HG03460 (cell line): Measurements from ENCODE around the gene MED13L.
"Not testable (repeated sequence)": the region's sequence is repeated elsewhere in the genome, so short reads cannot be mapped to it uniquely, and the experiment has no call there.

ENCODE experiments used
- ATAC-seq: cut with Tn5 transposase; IDR thresholded peaks from one replicate; pipeline ENCODE4 v1.9.1; 2021; ENCODE audit not compliant: unreplicated experiment

The MED13L gene

DNA sequence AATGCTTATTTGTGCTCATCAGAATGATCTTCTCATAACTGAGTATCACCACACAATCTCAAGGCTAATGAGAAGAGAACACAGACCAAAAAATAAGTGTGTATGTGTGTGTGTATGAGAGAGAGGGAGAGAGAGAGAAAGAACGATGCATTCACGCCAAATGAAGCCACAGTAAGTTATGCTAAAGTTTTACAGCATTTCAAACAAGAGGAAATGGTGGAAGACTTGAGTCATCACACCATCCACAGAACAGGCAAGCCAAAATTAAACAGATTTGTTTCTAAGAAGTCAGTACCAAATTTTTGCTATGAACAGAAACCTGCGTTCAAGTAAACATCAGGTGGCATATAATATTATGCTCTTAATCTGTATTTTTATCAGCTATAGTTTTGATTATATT is 141.2 kb downstream of the MED13L start:
- no peak for ATAC-seq

GRCh38 chr12:116135209-116135930 is 142.1 kb downstream of the MED13L start:
- no peak for ATAC-seq

GRCh38 chr12:116133636-116134214 is 143.8 kb downstream of the MED13L start:
- ATAC-seq = no peak

DNA sequence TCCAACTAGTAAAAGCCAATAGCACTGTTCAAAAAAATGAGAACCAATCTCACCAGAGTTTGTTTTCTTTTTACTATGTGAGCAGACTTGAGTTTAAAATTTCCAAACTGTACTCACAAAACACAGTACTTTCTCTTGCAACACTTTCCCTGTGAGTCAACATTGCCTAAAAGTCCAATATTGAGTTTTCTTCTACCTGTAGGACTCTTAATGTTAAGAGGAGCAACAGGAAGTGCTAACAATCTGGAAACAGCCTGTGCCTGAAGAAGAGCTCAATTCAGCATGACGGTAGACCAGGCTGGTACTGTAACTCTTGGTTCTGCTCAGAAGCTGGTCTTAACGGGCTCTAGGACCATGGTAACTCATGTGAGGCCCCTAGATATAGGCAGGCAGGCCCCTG is 144.3 kb downstream of the MED13L start:
- ATAC-seq = no peak

- ATAC-seq = not testable (repeated sequence)
These were observed 145.5 kb downstream of the MED13L start for GRCh38 chr12:116131987-116132386.

- ATAC-seq = no peak
These were observed 146.3 kb downstream of the MED13L start for GRCh38 chr12:116131176-116131575.

GRCh38 chr12:116130431-116130830 is 147.1 kb downstream of the MED13L start:
- no peak for ATAC-seq

- ATAC-seq = no peak
These were observed 148.7 kb downstream of the MED13L start for GRCh38 chr12:116128779-116129178.

DNA sequence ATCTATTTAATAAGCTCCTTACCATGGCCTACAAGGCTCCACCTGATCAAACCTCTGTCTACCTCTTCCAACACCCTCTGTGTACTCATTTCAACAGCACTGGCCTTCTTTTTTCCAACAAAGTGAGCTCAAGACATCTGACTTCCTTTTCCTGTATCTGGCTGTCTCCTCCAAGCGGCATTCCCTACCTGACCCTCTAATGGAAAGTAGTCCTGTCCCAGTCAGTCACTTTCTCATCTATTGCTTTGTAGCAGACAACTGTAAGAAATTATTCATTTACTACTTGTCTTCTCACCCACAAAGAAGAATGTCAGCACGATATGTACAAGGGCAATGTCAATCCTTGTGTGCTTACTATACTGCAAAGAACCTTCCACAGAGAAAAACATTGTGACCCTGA is 149.6 kb downstream of the MED13L start:
- ATAC-seq = no peak

DNA sequence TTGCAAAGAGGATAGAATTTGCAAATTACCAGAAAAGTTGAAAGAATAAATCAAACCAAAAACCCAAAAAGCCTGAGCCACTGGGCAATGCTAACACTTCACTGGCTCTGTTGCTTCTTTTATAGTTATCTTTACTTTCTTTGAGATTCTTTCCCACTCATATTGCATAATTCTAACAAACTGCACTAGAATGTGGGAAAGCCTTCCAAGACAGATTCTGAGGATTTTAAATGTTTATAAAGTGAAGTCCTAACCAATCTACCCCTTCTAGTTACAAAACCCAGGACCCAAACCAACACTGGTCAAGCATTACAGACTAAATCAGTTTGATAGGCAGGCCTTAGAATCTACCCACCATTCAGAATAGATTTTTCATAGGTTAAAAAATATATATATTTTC is 150.9 kb downstream of the MED13L start:
- no peak for ATAC-seq

- no peak for ATAC-seq
These were observed 151.4 kb downstream of the MED13L start for GRCh38 chr12:116125956-116126566.

- no peak for ATAC-seq
These were observed 152.4 kb downstream of the MED13L start for GRCh38 chr12:116125084-116125483.

DNA sequence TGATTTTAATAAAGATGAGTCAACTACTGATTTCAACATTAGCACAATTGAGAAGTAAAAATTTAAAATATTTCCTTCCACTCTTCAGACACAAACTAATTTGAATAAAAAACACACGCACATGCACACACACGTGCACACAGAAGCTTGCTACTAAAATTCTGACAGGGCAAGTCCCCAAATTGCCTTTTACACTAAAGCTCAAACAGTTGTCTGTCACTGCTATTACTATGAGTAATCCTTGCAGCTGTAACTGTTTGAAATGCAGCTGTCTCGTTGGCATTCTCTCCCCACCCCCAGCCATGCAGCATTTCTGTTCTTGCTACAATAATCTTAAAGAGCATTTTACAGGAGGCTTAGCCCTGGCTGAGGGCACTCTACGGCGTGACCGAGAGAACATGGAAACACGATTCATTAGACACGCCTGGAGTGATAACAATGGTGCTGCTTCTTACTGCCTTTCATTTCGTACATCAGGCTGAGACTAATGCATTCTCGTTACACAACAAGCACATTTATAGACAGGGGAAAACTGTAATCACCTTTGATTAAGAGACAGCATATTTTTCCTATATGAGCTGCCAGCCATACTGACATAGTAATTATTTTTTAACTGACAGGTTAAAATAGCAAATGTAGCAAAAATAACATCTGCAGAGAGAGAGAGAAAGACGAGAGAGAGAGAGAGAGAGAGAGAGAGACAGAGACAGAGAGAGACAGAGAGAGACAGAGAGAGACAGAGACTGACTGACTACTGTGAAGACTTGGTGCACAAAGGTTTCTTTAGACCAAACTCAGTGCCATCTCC is 153.8 kb downstream of the MED13L start:
- ATAC-seq = peak; percentile 91

GRCh38 chr12:116122628-116123027 is 154.9 kb downstream of the MED13L start:
- ATAC-seq = no peak

- no peak for ATAC-seq
These were observed 156.0 kb downstream of the MED13L start for GRCh38 chr12:116121453-116121871.

GRCh38 chr12:116116650-116117424 is 160.7 kb downstream of the MED13L start:
- no peak for ATAC-seq

DNA sequence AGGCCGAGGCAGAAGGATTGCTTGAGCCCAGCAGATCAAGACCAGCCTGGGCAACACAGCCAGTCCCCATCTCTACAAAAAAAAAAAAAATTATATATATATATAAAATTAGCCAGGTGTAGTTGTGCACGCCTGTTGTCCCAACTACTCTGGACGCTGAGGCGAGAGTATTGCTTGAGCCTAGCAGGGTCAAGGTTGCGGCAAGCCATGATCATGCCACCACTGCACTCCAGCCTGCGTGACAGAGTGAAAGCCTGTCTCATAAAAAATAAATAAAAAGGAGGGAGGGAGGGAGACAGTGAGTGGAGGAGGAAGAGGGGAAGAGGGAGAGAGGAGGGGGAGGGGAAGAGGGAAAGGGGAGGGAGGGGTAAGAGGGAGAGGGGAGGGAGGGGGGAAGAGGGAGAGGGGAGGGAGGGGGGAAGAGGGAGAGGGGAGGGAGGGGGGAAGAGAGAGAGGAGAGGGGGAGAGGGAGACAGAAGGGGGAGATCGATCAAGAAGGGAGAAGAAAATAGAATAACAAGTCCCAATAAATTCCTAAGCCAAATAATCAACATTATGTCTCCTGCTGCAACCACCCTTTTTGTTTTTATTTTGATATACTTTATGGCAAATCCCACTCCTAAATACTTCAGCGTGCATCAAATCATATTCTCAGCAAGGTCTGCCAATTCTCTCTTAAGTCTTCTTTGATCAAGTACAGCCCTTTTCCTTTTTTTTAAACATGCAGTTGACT is 163.9 kb downstream of the MED13L start:
- ATAC-seq = no peak

- ATAC-seq = no peak
These were observed 170.6 kb downstream of the MED13L start for GRCh38 chr12:116106870-116107269.

DNA sequence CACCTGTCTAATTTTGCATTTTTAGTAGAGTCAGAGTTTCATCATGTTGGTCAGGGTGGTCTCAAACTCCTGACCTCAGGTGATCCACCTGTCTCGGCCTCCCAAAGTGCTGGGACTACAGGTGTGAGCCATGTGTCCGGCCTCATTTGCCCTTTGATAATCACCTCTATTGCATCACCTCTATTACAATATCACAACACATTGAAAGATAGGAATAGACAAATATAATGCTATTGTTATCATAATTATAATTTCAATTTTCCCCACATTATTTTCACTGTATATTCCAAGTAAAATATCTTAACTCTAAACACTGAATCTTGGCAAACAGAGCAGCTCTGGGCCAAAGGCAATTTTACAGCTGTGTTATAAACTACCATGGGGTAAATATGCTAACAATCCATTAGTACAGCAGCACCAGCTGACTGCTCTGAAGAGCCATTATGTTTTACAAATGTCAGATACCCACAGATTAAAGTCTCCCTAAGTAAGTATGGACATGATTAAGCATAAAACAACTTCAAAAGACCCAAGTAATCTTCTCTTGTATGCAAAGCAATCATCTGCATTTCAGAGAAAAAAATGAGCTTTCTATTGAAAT is 173.2 kb downstream of the MED13L start:
- ATAC-seq = no peak

DNA sequence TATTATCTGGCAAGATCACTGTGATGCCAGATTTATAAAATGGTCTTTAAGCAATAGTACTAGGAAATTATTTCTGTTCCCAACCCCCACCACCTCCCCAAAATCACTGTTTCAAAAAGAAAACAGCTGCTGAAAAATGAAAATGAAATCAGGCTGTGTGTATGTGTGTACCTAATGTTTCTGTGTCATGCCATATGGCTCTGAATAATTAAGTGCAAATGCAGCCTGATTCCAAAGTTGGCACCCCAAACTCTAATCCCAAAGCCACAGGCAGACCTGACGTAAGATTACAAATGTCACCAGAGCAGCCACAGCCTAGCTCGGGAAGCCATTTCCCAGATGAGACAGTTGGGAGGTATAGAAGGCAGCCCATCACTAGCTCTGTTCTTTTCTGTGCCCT is 175.5 kb downstream of the MED13L start:
- no peak for ATAC-seq
